ENCODE measurements around the gene NFIX.

Gene NFIX

GRCh38 chr19:13029893-13030292 lies 34.6 kb downstream of the NFIX start:
- Histone ChIP-seq H3K4me1 (ENCODE audit: control insufficient read depth, insufficient read depth, low read length) (peaks cover 14% of the 10 kb centered on the region), H3K27me3 (ENCODE audit: control insufficient read depth, insufficient read depth, low read length, poor library complexity, severe bottlenecking) (peaks cover 100% of the 10 kb centered on the region)
- WGBS, 2 experiments = 42 to 49% methylated on average over 10 of the region's 10 CpGs

GRCh38 chr19:13031917-13032623 lies 36.8 kb downstream of the NFIX start:
- no peak overlapping the region for H3K4me3 ChIP-seq (ENCODE audit: insufficient read depth, low read depth, low read length)

More at GRCh38 chr19:13029893-13030292, 34.6 kb downstream of the NFIX start:
- no peak overlapping the region for H3K27ac ChIP-seq (ENCODE audit: insufficient read depth, low read depth, low read length, poor library complexity, severe bottlenecking)
- no peak overlapping the region for H3K4me3 ChIP-seq (ENCODE audit: insufficient read depth, low read depth, low read length)
- no peaks in the 10 kb centered on the region for H3K36me3 ChIP-seq (ENCODE audit: control insufficient read depth, insufficient read depth, low read length)
- H3K9me3 ChIP-seq (ENCODE audit: control insufficient read depth, low read length) = no peaks in the 10 kb centered on the region

GRCh38 chr19:13032837-13033236 lies 37.6 kb downstream of the NFIX start:
- Histone ChIP-seq H3K4me3 (ENCODE audit: insufficient read depth, low read depth, low read length) (no peak overlapping the region), H3K36me3 (ENCODE audit: control insufficient read depth, insufficient read depth, low read length) (no peaks in the 10 kb centered on the region), H3K27ac (ENCODE audit: insufficient read depth, low read depth, low read length, poor library complexity, severe bottlenecking) (no peak overlapping the region), H3K4me1 (ENCODE audit: control insufficient read depth, insufficient read depth, low read length) (peaks cover 18% of the 10 kb centered on the region), H3K9me3 (ENCODE audit: control insufficient read depth, low read length) (no peaks in the 10 kb centered on the region), H3K27me3 (ENCODE audit: control insufficient read depth, insufficient read depth, low read length, poor library complexity, severe bottlenecking) (peaks cover 100% of the 10 kb centered on the region)
- 94% methylated on average over 13 of the region's 13 CpGs for WGBS, 2 experiments

More at GRCh38 chr19:13031917-13032623, 36.8 kb downstream of the NFIX start:
- Histone ChIP-seq H3K9me3 (ENCODE audit: control insufficient read depth, low read length) (no peaks in the 10 kb centered on the region), H3K27me3 (ENCODE audit: control insufficient read depth, insufficient read depth, low read length, poor library complexity, severe bottlenecking) (peaks cover 100% of the 10 kb centered on the region), H3K27ac (ENCODE audit: insufficient read depth, low read depth, low read length, poor library complexity, severe bottlenecking) (no peak overlapping the region), H3K4me1 (ENCODE audit: control insufficient read depth, insufficient read depth, low read length) (peaks cover 17% of the 10 kb centered on the region), H3K36me3 (ENCODE audit: control insufficient read depth, insufficient read depth, low read length) (no peaks in the 10 kb centered on the region)
- WGBS, 2 experiments = 42 to 44% methylated on average over 12 of the region's 12 CpGs

- peaks cover 100% of the 10 kb centered on the region for H3K27me3 ChIP-seq (ENCODE audit: control insufficient read depth, insufficient read depth, low read length, poor library complexity, severe bottlenecking)
- no peak overlapping the region for H3K4me3 ChIP-seq (ENCODE audit: insufficient read depth, low read depth, low read length)
- no peaks in the 10 kb centered on the region for H3K36me3 ChIP-seq (ENCODE audit: control insufficient read depth, insufficient read depth, low read length)
- H3K9me3 ChIP-seq (ENCODE audit: control insufficient read depth, low read length) = no peaks in the 10 kb centered on the region
- 85 to 88% methylated on average over 1 of the region's 1 CpG for WGBS, 2 experiments
- no peak overlapping the region for H3K27ac ChIP-seq (ENCODE audit: insufficient read depth, low read depth, low read length, poor library complexity, severe bottlenecking)
- H3K4me1 ChIP-seq (ENCODE audit: control insufficient read depth, insufficient read depth, low read length) = peaks cover 18% of the 10 kb centered on the region
Observed at GRCh38 chr19:13033244-13033643, 38.0 kb downstream of the NFIX start.

- H3K27ac ChIP-seq (ENCODE audit: insufficient read depth, low read depth, low read length, poor library complexity, severe bottlenecking) = no peak overlapping the region
- no peaks in the 10 kb centered on the region for H3K36me3 ChIP-seq (ENCODE audit: control insufficient read depth, insufficient read depth, low read length)
- H3K4me3 ChIP-seq (ENCODE audit: insufficient read depth, low read depth, low read length) = no peak overlapping the region
- 55 to 59% methylated on average over 8 of the region's 8 CpGs for WGBS, 2 experiments
- peaks cover 18% of the 10 kb centered on the region for H3K4me1 ChIP-seq (ENCODE audit: control insufficient read depth, insufficient read depth, low read length)
- no peaks in the 10 kb centered on the region for H3K9me3 ChIP-seq (ENCODE audit: control insufficient read depth, low read length)
- H3K27me3 ChIP-seq (ENCODE audit: control insufficient read depth, insufficient read depth, low read length, poor library complexity, severe bottlenecking) = peaks cover 100% of the 10 kb centered on the region
Observed at GRCh38 chr19:13033819-13034611, 38.7 kb downstream of the NFIX start.

- 91 to 96% methylated on average over 8 of the region's 8 CpGs for WGBS, 2 experiments
- H3K4me1 ChIP-seq (ENCODE audit: control insufficient read depth, insufficient read depth, low read length) = peaks cover 18% of the 10 kb centered on the region
- no peaks in the 10 kb centered on the region for H3K9me3 ChIP-seq (ENCODE audit: control insufficient read depth, low read length)
- H3K4me3 ChIP-seq (ENCODE audit: insufficient read depth, low read depth, low read length) = no peak overlapping the region
- H3K27ac ChIP-seq (ENCODE audit: insufficient read depth, low read depth, low read length, poor library complexity, severe bottlenecking) = no peak overlapping the region
- H3K36me3 ChIP-seq (ENCODE audit: control insufficient read depth, insufficient read depth, low read length) = no peaks in the 10 kb centered on the region
- H3K27me3 ChIP-seq (ENCODE audit: control insufficient read depth, insufficient read depth, low read length, poor library complexity, severe bottlenecking) = peaks cover 100% of the 10 kb centered on the region
Observed at GRCh38 chr19:13034636-13035035, 39.4 kb downstream of the NFIX start.

GRCh38 chr19:13035820-13036365 lies 40.6 kb downstream of the NFIX start:
- peaks cover 100% of the 10 kb centered on the region for H3K27me3 ChIP-seq (ENCODE audit: control insufficient read depth, insufficient read depth, low read length, poor library complexity, severe bottlenecking)
- no peaks in the 10 kb centered on the region for H3K9me3 ChIP-seq (ENCODE audit: control insufficient read depth, low read length)
- H3K36me3 ChIP-seq (ENCODE audit: control insufficient read depth, insufficient read depth, low read length) = no peaks in the 10 kb centered on the region
- 87 to 88% methylated on average over 13 of the region's 13 CpGs for WGBS, 2 experiments
- H3K4me1 ChIP-seq (ENCODE audit: control insufficient read depth, insufficient read depth, low read length) = peaks cover 18% of the 10 kb centered on the region
- H3K4me3 ChIP-seq (ENCODE audit: insufficient read depth, low read depth, low read length) = no peak overlapping the region
- no peak overlapping the region for H3K27ac ChIP-seq (ENCODE audit: insufficient read depth, low read depth, low read length, poor library complexity, severe bottlenecking)

- 73 to 75% methylated on average over 16 to 18 of the region's 18 CpGs for WGBS, 2 experiments
- Histone ChIP-seq H3K9me3 (ENCODE audit: control insufficient read depth, low read length) (no peaks in the 10 kb centered on the region), H3K27me3 (ENCODE audit: control insufficient read depth, insufficient read depth, low read length, poor library complexity, severe bottlenecking) (peaks cover 98% of the 10 kb centered on the region), H3K4me3 (ENCODE audit: insufficient read depth, low read depth, low read length) (no peak overlapping the region), H3K4me1 (ENCODE audit: control insufficient read depth, insufficient read depth, low read length) (peaks cover 16% of the 10 kb centered on the region), H3K27ac (ENCODE audit: insufficient read depth, low read depth, low read length, poor library complexity, severe bottlenecking) (no peak overlapping the region), H3K36me3 (ENCODE audit: control insufficient read depth, insufficient read depth, low read length) (no peaks in the 10 kb centered on the region)
Observed at GRCh38 chr19:13036366-13036976, 41.2 kb downstream of the NFIX start.

- 69 to 70% methylated on average over 7 of the region's 7 CpGs for WGBS, 2 experiments
- no peak overlapping the region for H3K4me3 ChIP-seq (ENCODE audit: insufficient read depth, low read depth, low read length)
- peaks cover 94% of the 10 kb centered on the region for H3K27me3 ChIP-seq (ENCODE audit: control insufficient read depth, insufficient read depth, low read length, poor library complexity, severe bottlenecking)
- no peaks in the 10 kb centered on the region for H3K9me3 ChIP-seq (ENCODE audit: control insufficient read depth, low read length)
- no peak overlapping the region for H3K27ac ChIP-seq (ENCODE audit: insufficient read depth, low read depth, low read length, poor library complexity, severe bottlenecking)
- peaks cover 10% of the 10 kb centered on the region for H3K4me1 ChIP-seq (ENCODE audit: control insufficient read depth, insufficient read depth, low read length)
- H3K36me3 ChIP-seq (ENCODE audit: control insufficient read depth, insufficient read depth, low read length) = no peaks in the 10 kb centered on the region
Observed at GRCh38 chr19:13037161-13037560, 41.9 kb downstream of the NFIX start.

- Histone ChIP-seq H3K4me3 (ENCODE audit: insufficient read depth, low read depth, low read length) (no peak overlapping the region), H3K9me3 (ENCODE audit: control insufficient read depth, low read length) (no peaks in the 10 kb centered on the region), H3K4me1 (ENCODE audit: control insufficient read depth, insufficient read depth, low read length) (peaks cover 5% of the 10 kb centered on the region), H3K36me3 (ENCODE audit: control insufficient read depth, insufficient read depth, low read length) (no peaks in the 10 kb centered on the region), H3K27ac (ENCODE audit: insufficient read depth, low read depth, low read length, poor library complexity, severe bottlenecking) (no peak overlapping the region), H3K27me3 (ENCODE audit: control insufficient read depth, insufficient read depth, low read length, poor library complexity, severe bottlenecking) (peaks cover 94% of the 10 kb centered on the region)
- 73 to 74% methylated on average over 7 of the region's 7 CpGs for WGBS, 2 experiments
Observed at GRCh38 chr19:13037731-13038130, 42.5 kb downstream of the NFIX start.
